Middle frontal gyrus (tissue), 1 donor: Measurements from ENCODE around the gene BCAS4.
"Not testable (repeated sequence)": the region's sequence is repeated elsewhere in the genome, so short reads cannot be mapped to it uniquely, and the experiment has no call there.

ENCODE experiments used
- DNase-seq: peaks from one replicate; pipeline ENCODE4 v3.0.0-alpha.2; 2015; ENCODE audit warnings: low spot score; ENCODE audit errors: extremely low spot score

BCAS4 gene

GRCh38 chr20:50874758-50875665 lies 80.2 kb downstream of the BCAS4 start:
- no peak for DNase-seq

- no peak for DNase-seq
These were observed 81.3 kb downstream of the BCAS4 start for GRCh38 chr20:50876063-50876685.

GRCh38 chr20:50876816-50877215 lies 82.0 kb downstream of the BCAS4 start:
- no peak for DNase-seq

- DNase-seq = no peak
These were observed 82.4 kb downstream of the BCAS4 start for GRCh38 chr20:50877232-50877743.

- DNase-seq = no peak
These were observed 85.0 kb downstream of the BCAS4 start for GRCh38 chr20:50879649-50880550.

- not testable (repeated sequence) for DNase-seq
These were observed 87.0 kb downstream of the BCAS4 start for GRCh38 chr20:50881759-50882424.

- DNase-seq = no peak
These were observed 89.0 kb downstream of the BCAS4 start for GRCh38 chr20:50883856-50884255.

- DNase-seq = no peak
These were observed 90.2 kb downstream of the BCAS4 start for GRCh38 chr20:50885068-50885467.

GRCh38 chr20:50885781-50886180 lies 90.9 kb downstream of the BCAS4 start:
- no peak for DNase-seq

GRCh38 chr20:50886184-50886790 lies 91.4 kb downstream of the BCAS4 start:
- no peak for DNase-seq

- DNase-seq = no peak
These were observed 92.7 kb downstream of the BCAS4 start for GRCh38 chr20:50887576-50887975.

GRCh38 chr20:50891138-50891537 lies 96.3 kb downstream of the BCAS4 start:
- DNase-seq = no peak

GRCh38 chr20:50892394-50892793 lies 97.5 kb downstream of the BCAS4 start:
- DNase-seq = no peak

- DNase-seq = no peak
These were observed 98.8 kb downstream of the BCAS4 start for GRCh38 chr20:50893620-50894019.

- DNase-seq = no peak
These were observed 100.4 kb downstream of the BCAS4 start for GRCh38 chr20:50895111-50895830.

- no peak for DNase-seq
These were observed 103.6 kb downstream of the BCAS4 start for GRCh38 chr20:50898475-50898874.

GRCh38 chr20:50900261-50900660 lies 105.4 kb downstream of the BCAS4 start:
- no peak for DNase-seq

- no peak for DNase-seq
These were observed 106.4 kb downstream of the BCAS4 start for GRCh38 chr20:50901301-50901700.

GRCh38 chr20:50903353-50904051 lies 108.6 kb downstream of the BCAS4 start:
- DNase-seq = no peak
